ENCODE data around the gene SYMPK.

SYMPK gene

GRCh38 chr19:45824531-45825262 is 38.2 kb downstream of the SYMPK start:
- peak in 1 of 3 experiments; percentile 39 for DNase-seq

GRCh38 chr19:45824041-45824471 is 38.9 kb downstream of the SYMPK start:
- peak; percentile 57 to 86 (median 73) for DNase-seq

GRCh38 chr19:45823182-45823581 is 39.8 kb downstream of the SYMPK start:
- no peak for DNase-seq

- DNase-seq: no peak
Observed at GRCh38 chr19:45822716-45823115, 40.2 kb downstream of the SYMPK start.

- DNase-seq: no peak
Observed at GRCh38 chr19:45821570-45821969, 41.4 kb downstream of the SYMPK start.

- peak in 1 of 3 experiments; percentile 35 for DNase-seq
Observed at GRCh38 chr19:45821103-45821521, 41.8 kb downstream of the SYMPK start.

GRCh38 chr19:45820413-45821102 is 42.4 kb downstream of the SYMPK start:
- no peak for DNase-seq

GRCh38 chr19:45819769-45820168 is 43.2 kb downstream of the SYMPK start:
- no peak for DNase-seq

GRCh38 chr19:45817725-45818301 is 45.1 kb downstream of the SYMPK start:
- DNase-seq: peak in 2 of 3 experiments; percentile 28 to 37

- DNase-seq: peak; percentile 40 to 96 (median 67)
Observed at GRCh38 chr19:45817010-45817724, 45.8 kb downstream of the SYMPK start.

- no peak for DNase-seq
Observed at GRCh38 chr19:45816236-45817009, 46.5 kb downstream of the SYMPK start.

- no peak for DNase-seq
Observed at GRCh38 chr19:45815481-45816216, 47.3 kb downstream of the SYMPK start.

GRCh38 chr19:45814851-45815480 is 48.0 kb downstream of the SYMPK start, which contains the start of gene RSPH6A:
Gene RSPH6A, minus strand, starts transcription at chr19:45815308. Its CDS starts 132 bp downstream, at chr19:45815176.
- DNase-seq: no peak

- no peak for DNase-seq
Observed at GRCh38 chr19:45814166-45814780, 48.7 kb downstream of the SYMPK start.

GRCh38 chr19:45812297-45812696 is 50.6 kb downstream of the SYMPK start:
- no peak for DNase-seq

- peak; percentile 46 to 73 (median 69) for DNase-seq
Observed at GRCh38 chr19:45809643-45810159, 53.2 kb downstream of the SYMPK start.

- no peak for DNase-seq
Observed at GRCh38 chr19:45805719-45806118, 57.2 kb downstream of the SYMPK start.

GRCh38 chr19:45804959-45805230 is 58.1 kb downstream of the SYMPK start:
- no peak for DNase-seq

- no peak for DNase-seq
Observed at GRCh38 chr19:45804140-45804958, 58.6 kb downstream of the SYMPK start.
